ENCODE data around the gene FRS2.

The FRS2 gene

GRCh38 chr12:69523433-69524330 lies 53.5 kb downstream of the FRS2 start:
- Histone ChIP-seq H3K27me3 (ENCODE audit: control insufficient read depth, insufficient read depth, low read length) (no peaks in the 10 kb centered on the region), H3K9ac (no peak overlapping the region), H3K9me3 (ENCODE audit: control insufficient read depth, low read length) (no peaks in the 10 kb centered on the region), H3K4me2 (ENCODE audit: low read length) (no peak overlapping the region), H3K27ac (no peak overlapping the region), H2AFZ (no peak overlapping the region), H3K4me1 (peaks cover 1% of the 10 kb centered on the region), H3K79me2 (peaks cover 51% of the 10 kb centered on the region), H3K4me3 (ENCODE audit: low read depth, low read length) (no peak overlapping the region), H3K36me3 (ENCODE audit: control insufficient read depth, insufficient read depth, low read length) (no peaks in the 10 kb centered on the region)
- TF ChIP-seq CTCF (IDR thresholded peaks at IDR 0.05) = no peak

DNA sequence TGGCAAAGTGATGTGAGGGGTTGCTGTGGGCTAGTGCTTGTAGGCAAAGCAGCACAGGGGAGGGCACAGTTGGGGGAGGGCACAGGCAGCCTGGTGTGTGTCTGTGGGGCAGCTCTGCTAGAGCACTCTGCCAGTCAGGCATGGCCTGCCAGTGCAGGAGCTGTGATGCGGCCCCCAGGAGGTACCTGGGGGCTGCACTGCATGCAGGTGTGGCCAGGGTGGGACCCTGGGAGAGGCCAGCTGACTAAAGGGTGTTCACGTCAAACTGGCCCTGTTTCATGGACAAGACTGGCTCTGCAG lies 54.1 kb downstream of the FRS2 start:
- peaks cover 51% of the 10 kb centered on the region for H3K79me2 ChIP-seq
- no peaks in the 10 kb centered on the region for H3K27me3 ChIP-seq (ENCODE audit: control insufficient read depth, insufficient read depth, low read length)
- H3K9me3 ChIP-seq (ENCODE audit: control insufficient read depth, low read length) = no peaks in the 10 kb centered on the region
- H3K9ac ChIP-seq = no peak overlapping the region
- H3K4me1 ChIP-seq = peaks cover 3% of the 10 kb centered on the region
- H2AFZ ChIP-seq = no peak overlapping the region
- no peak overlapping the region for H3K4me3 ChIP-seq (ENCODE audit: low read depth, low read length)
- H3K36me3 ChIP-seq (ENCODE audit: control insufficient read depth, insufficient read depth, low read length) = no peaks in the 10 kb centered on the region
- no peak overlapping the region for H3K4me2 ChIP-seq (ENCODE audit: low read length)
- H3K27ac ChIP-seq = no peak overlapping the region
- no peak for TF ChIP-seq CTCF (IDR thresholded peaks at IDR 0.05)

DNA sequence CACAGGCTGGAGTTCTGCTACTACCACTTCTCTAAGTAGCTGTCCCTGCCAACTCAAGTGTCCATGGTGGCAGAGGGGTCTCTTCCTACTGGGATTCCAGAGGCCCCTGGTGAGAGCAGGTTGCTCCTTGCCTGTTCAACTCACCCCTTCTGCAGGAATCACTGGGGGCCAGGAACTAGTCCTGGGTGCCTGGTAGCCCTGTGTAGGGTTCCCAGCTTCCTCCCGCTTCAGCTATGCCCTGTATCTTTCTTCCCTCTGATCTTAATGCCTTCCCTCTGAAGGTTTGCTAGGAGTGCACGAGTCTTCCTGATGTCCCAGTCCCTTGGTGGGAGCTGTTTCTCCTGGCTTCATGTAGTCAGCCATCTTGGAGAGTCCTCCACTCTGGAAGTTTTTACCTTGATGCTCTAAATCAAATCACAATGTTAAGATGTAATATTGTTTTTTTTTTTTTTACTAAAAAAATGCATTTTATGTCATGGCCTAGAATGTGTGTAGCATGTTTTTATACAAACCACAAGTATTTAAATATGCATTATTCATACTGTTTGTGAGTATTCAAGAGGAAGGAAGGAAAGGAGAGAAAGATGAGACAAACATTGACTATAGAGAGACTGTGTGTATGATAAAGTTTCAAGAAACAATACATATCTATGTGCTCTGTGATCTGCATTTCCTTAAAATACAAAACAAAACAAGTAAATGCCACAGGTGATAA lies 54.7 kb downstream of the FRS2 start:
- Histone ChIP-seq H3K79me2 (peaks cover 46% of the 10 kb centered on the region), H3K9me3 (ENCODE audit: control insufficient read depth, low read length) (no peaks in the 10 kb centered on the region), H3K4me1 (peaks cover 3% of the 10 kb centered on the region), H2AFZ (no peak overlapping the region), H3K27me3 (ENCODE audit: control insufficient read depth, insufficient read depth, low read length) (no peaks in the 10 kb centered on the region), H3K4me2 (ENCODE audit: low read length) (no peak overlapping the region), H3K27ac (no peak overlapping the region), H3K36me3 (ENCODE audit: control insufficient read depth, insufficient read depth, low read length) (no peaks in the 10 kb centered on the region), H3K4me3 (ENCODE audit: low read depth, low read length) (no peak overlapping the region), H3K9ac (no peak overlapping the region)
- no peak for TF ChIP-seq CTCF (IDR thresholded peaks at IDR 0.05)

DNA sequence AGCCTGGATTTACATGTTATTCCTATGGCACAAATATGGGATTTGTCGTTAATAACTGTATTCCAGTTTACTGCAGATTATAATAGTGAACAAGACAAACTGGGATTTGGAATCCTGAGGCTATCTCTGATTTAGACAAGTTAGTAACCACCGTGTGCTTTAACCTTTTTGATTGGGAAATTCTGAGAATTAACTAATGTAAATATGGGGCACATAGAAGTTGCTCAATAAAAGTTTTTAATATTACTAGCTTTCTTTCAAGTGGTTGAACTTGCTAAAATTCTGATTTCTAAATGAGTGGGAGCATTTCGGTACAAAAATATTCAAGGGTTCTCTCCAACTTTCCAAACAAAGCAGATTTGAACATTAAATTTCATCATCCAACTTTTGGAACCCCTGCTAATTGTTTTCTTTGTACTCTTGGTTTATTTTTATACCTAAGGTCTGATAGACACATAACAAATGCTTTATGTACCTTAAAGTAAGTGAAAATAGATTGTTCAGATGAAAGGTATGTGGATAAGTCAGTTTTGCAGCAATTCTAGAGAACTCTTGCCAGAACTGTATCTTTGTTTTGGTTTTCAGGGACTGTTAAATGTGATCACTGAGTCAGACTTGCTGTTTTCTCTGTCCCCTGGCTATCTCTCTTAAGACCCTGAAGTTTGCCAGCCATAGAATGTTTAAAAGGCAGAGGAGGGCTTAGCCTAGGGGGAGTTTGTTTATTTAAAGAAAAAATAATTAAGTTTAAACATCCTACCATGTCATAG lies 57.5 kb downstream of the FRS2 start:
- no peak overlapping the region for H3K9ac ChIP-seq
- peak overlapping the region; percentile 4 for H3K4me3 ChIP-seq (ENCODE audit: low read depth, low read length)
- no peak overlapping the region for H3K27ac ChIP-seq

More for the DNA sequence above, 57.5 kb downstream of the FRS2 start:
- peaks cover 3% of the 10 kb centered on the region for H3K4me1 ChIP-seq
- peaks cover 22% of the 10 kb centered on the region for H3K79me2 ChIP-seq
- no peak for TF ChIP-seq CTCF (IDR thresholded peaks at IDR 0.05)
- H2AFZ ChIP-seq = no peak overlapping the region
- H3K4me2 ChIP-seq (ENCODE audit: low read length) = peak overlapping the region; percentile 39
- no peaks in the 10 kb centered on the region for H3K9me3 ChIP-seq (ENCODE audit: control insufficient read depth, low read length)
- no peaks in the 10 kb centered on the region for H3K36me3 ChIP-seq (ENCODE audit: control insufficient read depth, insufficient read depth, low read length)
- no peaks in the 10 kb centered on the region for H3K27me3 ChIP-seq (ENCODE audit: control insufficient read depth, insufficient read depth, low read length)

Measured in parathyroid adenoma (tissue), 2 donors.